Measurements from ENCODE around the gene ZNHIT2.

Gene ZNHIT2

DNA sequence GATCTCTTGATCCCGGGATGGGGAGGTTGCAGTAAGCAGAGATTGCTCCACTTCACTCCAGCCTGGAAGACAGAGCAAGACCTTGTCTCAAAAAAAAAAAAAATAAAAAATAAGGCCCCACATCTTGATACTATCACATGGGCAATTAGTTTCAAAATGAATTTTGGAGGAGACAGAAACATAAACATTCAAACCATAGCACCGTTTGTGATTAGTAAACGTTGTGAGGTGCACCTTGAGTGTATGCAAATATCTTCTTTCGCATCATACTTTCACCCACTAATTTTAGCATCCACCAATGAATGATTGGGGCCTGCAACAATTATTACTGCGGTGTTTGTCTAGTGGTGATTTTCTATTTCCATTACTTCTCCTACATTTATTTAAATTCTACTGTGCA, 41.5 kb upstream of the ZNHIT2 start:
- CTCF ChIA-PET: no interaction called here

DNA sequence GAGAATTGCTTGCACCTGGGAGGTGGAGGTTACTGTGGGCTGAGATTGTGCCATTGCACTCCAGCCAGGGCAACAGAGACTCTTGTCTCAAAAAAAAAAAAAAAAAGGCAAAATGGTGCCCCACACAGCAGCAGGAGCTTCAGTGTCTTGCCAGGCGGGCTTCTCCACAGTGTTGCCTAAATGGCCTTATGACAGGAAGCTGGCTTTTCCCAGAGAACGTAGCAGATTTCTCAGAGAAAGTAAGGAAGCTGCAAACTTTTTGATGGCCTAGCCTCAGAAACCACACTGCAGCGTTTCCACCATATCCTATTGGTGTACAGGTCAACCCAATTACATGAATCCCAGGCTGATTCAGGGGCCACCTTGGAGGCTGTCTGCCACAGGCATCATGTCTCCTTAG, 39.8 kb upstream of the ZNHIT2 start:
- no peak overlapping the region for H3K4me3 ChIP-seq (ENCODE audit: low read depth, low read length)
- TF ChIP-seq, protein P1, sequence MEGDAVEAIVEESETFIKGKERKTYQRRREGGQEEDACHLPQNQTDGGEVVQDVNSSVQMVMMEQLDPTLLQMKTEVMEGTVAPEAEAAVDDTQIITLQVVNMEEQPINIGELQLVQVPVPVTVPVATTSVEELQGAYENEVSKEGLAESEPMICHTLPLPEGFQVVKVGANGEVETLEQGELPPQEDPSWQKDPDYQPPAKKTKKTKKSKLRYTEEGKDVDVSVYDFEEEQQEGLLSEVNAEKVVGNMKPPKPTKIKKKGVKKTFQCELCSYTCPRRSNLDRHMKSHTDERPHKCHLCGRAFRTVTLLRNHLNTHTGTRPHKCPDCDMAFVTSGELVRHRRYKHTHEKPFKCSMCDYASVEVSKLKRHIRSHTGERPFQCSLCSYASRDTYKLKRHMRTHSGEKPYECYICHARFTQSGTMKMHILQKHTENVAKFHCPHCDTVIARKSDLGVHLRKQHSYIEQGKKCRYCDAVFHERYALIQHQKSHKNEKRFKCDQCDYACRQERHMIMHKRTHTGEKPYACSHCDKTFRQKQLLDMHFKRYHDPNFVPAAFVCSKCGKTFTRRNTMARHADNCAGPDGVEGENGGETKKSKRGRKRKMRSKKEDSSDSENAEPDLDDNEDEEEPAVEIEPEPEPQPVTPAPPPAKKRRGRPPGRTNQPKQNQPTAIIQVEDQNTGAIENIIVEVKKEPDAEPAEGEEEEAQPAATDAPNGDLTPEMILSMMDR (IDR thresholded peaks at IDR 0.05; ENCODE audit: insufficient read depth, low read length, missing control alignments): no peak
- ChIA-PET CTCF (interaction anchor here (0.9 to 1.3 kb wide), 2 partner anchors 9 to 158 kb away, joined by 3 read pairs; no protein-coding TSS in a partner anchor), POLR2A (no interaction called here)
- no peak for DNase-seq (ENCODE audit: low read depth, low spot score)

More for the DNA sequence above, 41.5 kb upstream of the ZNHIT2 start:
- TF ChIP-seq, protein P1 (IDR thresholded peaks at IDR 0.05; ENCODE audit: insufficient read depth, low read length, missing control alignments): no peak
- no peak overlapping the region for H3K4me3 ChIP-seq (ENCODE audit: low read depth, low read length)
- no peak for DNase-seq (ENCODE audit: low read depth, low spot score)
- POLR2A ChIA-PET: no interaction called here

DNA sequence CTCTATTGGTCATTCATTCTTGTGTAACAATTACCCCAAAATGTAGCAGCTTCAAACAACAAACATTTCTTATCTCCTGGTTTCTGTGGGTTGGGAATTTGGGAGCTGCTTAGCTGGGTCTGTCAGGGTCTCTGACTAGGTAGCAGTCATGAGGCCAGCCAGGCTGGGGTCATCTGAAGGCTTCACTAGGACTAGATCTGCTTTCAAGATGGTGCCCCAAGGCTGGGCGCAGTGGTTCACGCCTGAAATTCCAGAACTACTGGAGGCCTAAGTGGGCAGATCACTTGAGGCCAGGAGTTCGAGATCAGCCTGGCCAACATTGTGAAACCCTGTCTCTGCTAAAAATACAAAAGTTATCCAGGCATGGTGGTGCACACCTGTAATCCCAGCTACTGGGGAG, 39.4 kb upstream of the ZNHIT2 start:
- no peak for DNase-seq (ENCODE audit: low read depth, low spot score)
- ChIA-PET POLR2A (no interaction called here), CTCF (interaction anchor here (0.9 to 1.3 kb wide), 2 partner anchors 9 to 158 kb away, joined by 3 read pairs; no protein-coding TSS in a partner anchor)
- H3K4me3 ChIP-seq (ENCODE audit: low read depth, low read length): no peak overlapping the region
- TF ChIP-seq, protein P1 (IDR thresholded peaks at IDR 0.05; ENCODE audit: insufficient read depth, low read length, missing control alignments): no peak

DNA sequence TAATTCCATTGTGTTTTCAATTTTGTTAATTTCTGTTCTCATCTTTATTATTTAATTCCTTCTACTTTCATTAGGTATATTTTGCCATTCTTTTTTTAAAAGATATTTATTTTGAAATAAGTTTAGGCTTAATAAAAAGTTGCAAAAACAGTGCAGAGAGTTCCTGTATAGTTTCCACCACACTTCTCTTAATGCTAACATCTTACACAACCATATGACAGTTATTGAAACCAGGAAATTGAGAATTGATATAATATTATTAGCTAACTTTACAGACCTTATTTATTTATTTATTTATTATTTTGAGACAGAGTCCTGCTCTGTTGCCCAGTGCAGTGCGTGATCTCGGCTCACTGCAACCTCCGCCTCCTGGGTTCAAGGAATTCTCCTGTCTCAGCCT, 38.8 kb upstream of the ZNHIT2 start:
- no peak overlapping the region for H3K4me3 ChIP-seq (ENCODE audit: low read depth, low read length)
- no peak for DNase-seq (ENCODE audit: low read depth, low spot score)
- TF ChIP-seq, protein P1 (IDR thresholded peaks at IDR 0.05; ENCODE audit: insufficient read depth, low read length, missing control alignments): no peak
- CTCF ChIA-PET: interaction anchor here (0.9 to 1.3 kb wide), 2 partner anchors 10 to 159 kb away, joined by 3 read pairs; no protein-coding TSS in a partner anchor
- POLR2A ChIA-PET: no interaction called here

DNA sequence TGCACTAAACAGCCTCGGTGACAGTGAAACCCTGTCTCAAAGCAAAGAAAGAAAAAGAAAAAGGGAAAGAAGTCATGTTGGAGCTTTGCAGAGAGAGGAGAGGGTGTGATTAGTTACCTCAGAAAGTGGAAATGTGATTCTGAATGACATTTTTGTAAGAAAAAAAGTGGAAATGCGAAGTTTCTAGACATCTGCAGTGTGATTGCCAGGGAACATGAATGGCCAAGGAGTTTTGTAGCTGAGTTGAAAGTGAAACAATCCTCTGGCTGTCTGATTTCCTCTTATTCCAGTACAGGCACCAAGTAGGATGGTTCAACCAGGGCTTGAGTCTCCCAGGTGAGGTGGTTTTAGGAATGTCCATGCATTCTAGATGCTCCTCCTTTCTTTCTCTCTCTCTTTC, 34.6 kb upstream of the ZNHIT2 start:
- no peak for DNase-seq (ENCODE audit: low read depth, low spot score)
- H3K4me3 ChIP-seq (ENCODE audit: low read depth, low read length): no peak overlapping the region
- CTCF ChIA-PET: no interaction called here
- POLR2A ChIA-PET: interaction anchor here (1.9 kb wide), 1 partner anchor 17 kb away, joined by 4 read pairs; no protein-coding TSS in a partner anchor
- TF ChIP-seq, protein P1 (IDR thresholded peaks at IDR 0.05; ENCODE audit: insufficient read depth, low read length, missing control alignments): no peak

DNA sequence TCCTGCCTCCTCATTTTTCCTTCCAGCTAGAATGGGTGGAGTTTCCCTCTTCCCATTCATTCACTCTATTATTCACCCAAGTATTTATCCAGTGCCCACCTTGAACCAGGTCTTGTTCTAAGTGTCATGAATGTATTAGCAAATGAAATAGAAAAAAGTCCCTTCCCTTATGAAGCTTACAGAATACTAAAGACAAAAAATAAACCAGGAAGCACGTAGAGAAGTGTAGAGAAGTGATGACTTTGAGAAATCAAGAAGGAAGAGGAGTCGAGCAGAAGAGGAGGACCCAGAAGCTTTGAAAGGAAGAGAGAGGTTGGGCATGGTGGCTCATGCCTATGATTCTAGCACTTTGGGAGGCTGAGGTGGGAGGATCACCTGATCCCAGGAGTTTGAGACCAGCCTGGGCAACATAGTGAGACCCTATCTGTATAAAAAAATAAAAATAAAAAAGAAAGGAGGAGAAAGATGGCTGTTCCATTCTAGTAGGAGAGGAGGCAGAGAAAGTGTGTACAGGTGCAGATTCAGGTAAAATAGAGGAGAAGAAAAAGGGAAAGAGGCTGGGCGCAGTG, 33.9 kb upstream of the ZNHIT2 start:
- POLR2A ChIA-PET: interaction anchor here (1.9 kb wide), 1 partner anchor 16 kb away, joined by 4 read pairs; no protein-coding TSS in a partner anchor
- no peak overlapping the region for H3K4me3 ChIP-seq (ENCODE audit: low read depth, low read length)
- TF ChIP-seq, protein P1 (IDR thresholded peaks at IDR 0.05; ENCODE audit: insufficient read depth, low read length, missing control alignments): no peak
- CTCF ChIA-PET: no interaction called here
- DNase-seq (ENCODE audit: low read depth, low spot score): no peak

Data from AG04449 (cell line).